Measurements from ENCODE around the gene ANXA6.

DNA sequence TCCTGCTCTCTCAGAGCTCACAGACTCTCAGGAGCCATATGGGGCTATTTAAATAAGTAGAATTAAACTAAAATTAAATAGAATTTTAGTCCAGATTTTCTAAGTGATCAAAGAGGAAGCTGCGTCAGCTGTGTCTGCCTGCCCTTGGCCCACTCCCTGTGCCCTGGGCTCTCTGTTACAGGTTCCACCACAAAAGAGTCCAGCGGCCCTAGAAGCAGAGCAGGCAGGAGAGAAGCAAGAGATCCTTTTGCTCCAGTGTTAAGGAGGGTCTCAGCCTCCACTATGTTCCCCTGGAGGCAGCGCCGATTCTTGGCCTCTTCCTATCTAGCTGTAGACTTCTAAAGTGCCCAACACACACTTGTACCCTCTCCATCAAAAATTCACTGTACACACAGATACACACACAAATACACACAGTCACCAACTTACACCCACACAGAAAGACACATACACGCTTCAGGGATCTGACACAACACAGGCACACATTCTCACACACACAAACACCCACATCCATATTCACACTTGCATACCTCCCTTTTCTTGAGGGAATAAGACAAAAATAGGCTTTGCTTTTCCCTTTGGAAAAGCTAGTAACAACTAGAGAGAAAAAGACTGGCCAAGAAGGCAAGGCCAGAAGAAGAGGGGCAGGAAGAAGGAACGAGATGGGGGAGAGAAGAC, 71.2 kb downstream of the ANXA6 start:
- TF ChIP-seq REST (IDR thresholded peaks at IDR 0.05; ENCODE audit: low read depth, low read length) (no peak), RBBP5 (conservative IDR thresholded peaks at IDR 0.05) (no peak)
